Keratinocyte (primary cell): Measurements from ENCODE around the gene SMPD2. TPM values are rescaled to one million over a fixed set of nuclear protein-coding genes. Genes with fewer than 3 reads are reported as not detected.

Source experiments
- DNase-seq: peaks from one replicate; pipeline ENCODE4 v3.0.0-alpha.2; 2011; ENCODE audit warnings: low read depth, missing footprints, low spot score
- FAIRE-seq: peaks from 2 replicates; lab custom pipeline; 2011; peaks lifted over from hg19 to GRCh38; lab: Jason Lieb, UNC
- H2AFZ ChIP-seq: 2 replicates; pipeline ENCODE4 v1.6.0; 2012; ENCODE audit warnings: low read length, control low read depth, inconsistent platforms; ENCODE audit not compliant: control insufficient read depth
- H3K27ac ChIP-seq: 2 replicates; pipeline ENCODE4 v1.5.1; 2011; ENCODE audit warnings: low read length; ENCODE audit not compliant: control insufficient read depth, insufficient read depth
- H3K27me3 ChIP-seq: 3 replicates; pipeline ENCODE4 v1.6.0; 2011; ENCODE audit warnings: low read length; ENCODE audit not compliant: control insufficient read depth, insufficient read depth; ENCODE audit errors: extremely low read depth
- H3K36me3 ChIP-seq, 2 experiments: 2 replicates in 1 of 2; 3 replicates in 1 of 2; pipeline ENCODE4 v1.5.1; 2011; ENCODE audit warnings: low read length in 2 of 2, mild to moderate bottlenecking in 1 of 2; ENCODE audit not compliant: control insufficient read depth in 2 of 2, insufficient read depth in 2 of 2; ENCODE audit errors: extremely low read depth in 1 of 2
- H3K4me1 ChIP-seq: 3 replicates; pipeline ENCODE4 v1.5.1; 2011; ENCODE audit warnings: low read length; ENCODE audit not compliant: control insufficient read depth, insufficient read depth; ENCODE audit errors: extremely low read depth
- H3K4me2 ChIP-seq: 3 replicates; pipeline ENCODE4 v1.6.0; 2011; ENCODE audit warnings: low read depth, low read length; ENCODE audit not compliant: control insufficient read depth, insufficient read depth; ENCODE audit errors: extremely low read depth
- H3K4me3 ChIP-seq, 3 experiments: fragments of 200-600 bp in 1 of 3; sonication (generic) in 1 of 3; 2 replicates in 2 of 3; 3 replicates in 1 of 3; pipeline ENCODE4 v1.5.1; 2011 to 2016; ENCODE audit warnings: low read length in 3 of 3, mild to moderate bottlenecking in 3 of 3, control low read depth in 2 of 3, inconsistent platforms in 1 of 3, low read depth in 1 of 3, mixed read lengths in 1 of 3, mixed run types in 1 of 3, moderate library complexity in 1 of 3; ENCODE audit not compliant: control insufficient read depth in 2 of 3, insufficient read depth in 2 of 3; ENCODE audit errors: extremely low read depth in 1 of 3
- H3K79me2 ChIP-seq: 2 replicates; pipeline ENCODE4 v1.6.0; 2012; ENCODE audit warnings: low read length; ENCODE audit not compliant: control insufficient read depth, insufficient read depth
- H3K9ac ChIP-seq: 3 replicates; pipeline ENCODE4 v1.6.0; 2011; ENCODE audit warnings: low read length; ENCODE audit not compliant: control insufficient read depth, insufficient read depth; ENCODE audit errors: extremely low read depth
- H3K9me1 ChIP-seq: 3 replicates; pipeline ENCODE4 v1.6.0; 2011; ENCODE audit warnings: low read length; ENCODE audit not compliant: control insufficient read depth, insufficient read depth; ENCODE audit errors: extremely low read depth
- H3K9me3 ChIP-seq: 2 replicates; pipeline ENCODE4 v1.5.1; 2012; ENCODE audit warnings: low read depth, low read length; ENCODE audit not compliant: control insufficient read depth
- H4K20me1 ChIP-seq: 3 replicates; pipeline ENCODE4 v1.6.0; 2011; ENCODE audit warnings: low read length; ENCODE audit not compliant: control insufficient read depth, insufficient read depth; ENCODE audit errors: extremely low read depth
- CTCF ChIP-seq, 3 experiments: IDR thresholded peaks in 1 of 3; conservative IDR thresholded peaks in 1 of 3; optimal IDR thresholded peaks in 1 of 3; 2 replicates in 2 of 3; 3 replicates in 1 of 3; pipeline versions ENCODE3 to v1.5.1; 2011; ENCODE audit warnings: low read length in 3 of 3, mild to moderate bottlenecking in 3 of 3, moderate library complexity in 2 of 3, control low read depth in 1 of 3, inconsistent platforms in 1 of 3; ENCODE audit not compliant: insufficient read depth in 2 of 3; ENCODE audit errors: extremely low read depth in 1 of 3
- EZH2 ChIP-seq: IDR thresholded peaks from one replicate; pipeline ENCODE4 v1.6.1; 2012; ENCODE audit warnings: inconsistent platforms, mild to moderate bottlenecking, low read length, moderate library complexity
- dilution Hi-C: fragments of 300-500 bp; cut with MboI; formaldehyde crosslinking; loops from one replicate; pipeline ENCODE4 v1.7.0; 2020; ENCODE audit warnings: low sequenced_read_pairs; ENCODE audit not compliant: extremely low pct_ligation_motif_present
- polyA plus RNA-seq, 5 experiments: library from polyadenylated mRNA; depleted of rRNA in 3 of 5; stranded (reverse) in 3 of 5; stranded (forward) in 1 of 5; unstranded in 1 of 5; fragments of >200 nt; gene quantifications; 1 replicate in 1 of 5; 2 replicates in 3 of 5; 3 replicates in 1 of 5; pipeline versions ENCODE4 v1.2.1 to v1.2.3, GENCODE V29; 2011 to 2012; ENCODE audit warnings: missing spikeins in 2 of 5, low read depth in 1 of 5, low replicate concordance in 1 of 5

SMPD2 gene
- polyA plus RNA-seq, 1 donor (not counting 4 experiments of a cell fraction or from before 2014, with no cell fraction given) = 11.7 TPM

- DNase-seq (no peak), FAIRE-seq (no peak)
- Histone ChIP-seq H3K9me3 (no peaks in the 10 kb centered on the region), H3K27me3 (no peaks in the 10 kb centered on the region), H3K36me3 (no peaks in the 10 kb centered on the region), H2AFZ (no peak overlapping the region), H3K4me1 (peaks cover 8% of the 10 kb centered on the region), H3K4me2 (no peak overlapping the region), H3K9ac (no peak overlapping the region), H4K20me1 (no peaks in the 10 kb centered on the region), H3K27ac (no peak overlapping the region), H3K9me1 (no peaks in the 10 kb centered on the region), H3K79me2 (no peaks in the 10 kb centered on the region), H3K4me3 (no peak overlapping the region)
- dilution Hi-C loops = no loop called here
- TF ChIP-seq EZH2 (no peak), CTCF (optimal IDR thresholded peaks at IDR 0.05 in 1 of 3, IDR thresholded peaks at IDR 0.05 in 1 of 3, conservative IDR thresholded peaks at IDR 0.05 in 1 of 3; ENCODE audit: extremely low read depth in 1 of 3, insufficient read depth in 2 of 3, low read length in 3 of 3) (no peak)
These were observed 4.5 kb upstream of the SMPD2 start for GRCh38 chr6:109436041-109436440.

- no peak for FAIRE-seq
- H3K4me1 ChIP-seq = peaks cover 17% of the 10 kb centered on the region
- H2AFZ ChIP-seq = peak overlapping the region; percentile 88
- H3K27me3 ChIP-seq = no peaks in the 10 kb centered on the region
- peaks cover 20 to 38% of the 10 kb centered on the region in 2 experiments for H3K36me3 ChIP-seq
- peaks cover 2% of the 10 kb centered on the region for H3K79me2 ChIP-seq
- dilution Hi-C loops = no loop called here
- H3K9ac ChIP-seq = peak overlapping the region; percentile 92
- peaks cover 2% of the 10 kb centered on the region for H3K9me1 ChIP-seq
- H3K27ac ChIP-seq = peak overlapping the region; percentile 84
- H4K20me1 ChIP-seq = no peaks in the 10 kb centered on the region
- no peak for DNase-seq
- peak overlapping the region; percentile 68 to 78 (median 74) for H3K4me3 ChIP-seq
- peak in 2 of 3 experiments; percentile 30 to 32 for TF ChIP-seq CTCF (optimal IDR thresholded peaks at IDR 0.05 in 1 of 3, IDR thresholded peaks at IDR 0.05 in 1 of 3, conservative IDR thresholded peaks at IDR 0.05 in 1 of 3; ENCODE audit: extremely low read depth in 1 of 3, insufficient read depth in 2 of 3, low read length in 3 of 3)
- TF ChIP-seq EZH2 = no peak
- H3K4me2 ChIP-seq = peak overlapping the region; percentile 89
- no peaks in the 10 kb centered on the region for H3K9me3 ChIP-seq
These were observed 719 bp downstream of the SMPD2 start for GRCh38 chr6:109441069-109441816.
